ENCODE data around the gene SYCE3.

GRCh38 chr22:50576806-50577696 lies 14.3 kb upstream of the SYCE3 start:
- TF ChIP-seq CTCF (IDR thresholded peaks at IDR 0.05) (no peak), ZFX (IDR thresholded peaks at IDR 0.05; ENCODE audit: borderline replicate concordance) (no peak)
